KMS-11 (cell line): Measurements from ENCODE around the gene TAAR6.

Source experiments
- H2AFZ ChIP-seq: fragments of 200-600 bp; sonication (generic); 2 replicates; pipeline ENCODE4 v1.6.1; 2016; ENCODE audit warnings: antibody characterized with exemption, mixed run types, low read depth
- H3K27ac ChIP-seq: fragments of 200-600 bp; sonication (generic); 2 replicates; pipeline ENCODE4 v1.6.1; 2016; ENCODE audit warnings: mild to moderate bottlenecking, mixed run types
- H3K27me3 ChIP-seq: fragments of 200-600 bp; sonication (generic); 2 replicates; pipeline ENCODE4 v1.6.1; 2017; ENCODE audit warnings: mild to moderate bottlenecking, low read depth, mixed run types, moderate library complexity; ENCODE audit not compliant: insufficient read depth
- H3K36me3 ChIP-seq: fragments of 200-600 bp; sonication (generic); 2 replicates; pipeline ENCODE4 v1.6.1; 2017; ENCODE audit warnings: mild to moderate bottlenecking, mixed run types; ENCODE audit not compliant: insufficient read depth
- H3K4me1 ChIP-seq: fragments of 200-600 bp; sonication (generic); 2 replicates; pipeline ENCODE4 v1.6.1; 2016; ENCODE audit warnings: mild to moderate bottlenecking, low read depth, mixed run types; ENCODE audit not compliant: poor library complexity, severe bottlenecking
- H3K4me2 ChIP-seq: fragments of 200-600 bp; sonication (generic); 2 replicates; pipeline ENCODE4 v1.7.0; 2016; ENCODE audit warnings: mild to moderate bottlenecking, mixed run types
- H3K4me3 ChIP-seq: fragments of 200-600 bp; sonication (generic); IDR thresholded peaks from 2 replicates; pipeline ENCODE4 v1.6.1; 2017; ENCODE audit warnings: low read depth, low read length, mixed read lengths; ENCODE audit not compliant: insufficient read depth
- H3K79me2 ChIP-seq: fragments of 200-600 bp; sonication (generic); 2 replicates; pipeline ENCODE4 v1.6.1; 2016; ENCODE audit warnings: low read depth, mixed run types; ENCODE audit not compliant: insufficient read depth
- H3K9ac ChIP-seq: fragments of 200-600 bp; sonication (generic); 2 replicates; pipeline ENCODE4 v1.6.1; 2016; ENCODE audit warnings: mild to moderate bottlenecking, mixed run types
- H4K20me1 ChIP-seq: fragments of 200-600 bp; sonication (generic); 2 replicates; pipeline ENCODE4 v1.6.1; 2016; ENCODE audit warnings: mild to moderate bottlenecking, mixed run types; ENCODE audit not compliant: insufficient read depth
- TF ChIP-seq, protein P1 (sequence below): fragments of 200-600 bp; sonication (generic); conservative IDR thresholded peaks from 2 replicates; pipeline ENCODE4 v1.6.1; 2017; ENCODE audit warnings: low read depth, mild to moderate bottlenecking, antibody characterized with exemption, low read length, moderate library complexity, mixed read lengths

TAAR6 gene

DNA sequence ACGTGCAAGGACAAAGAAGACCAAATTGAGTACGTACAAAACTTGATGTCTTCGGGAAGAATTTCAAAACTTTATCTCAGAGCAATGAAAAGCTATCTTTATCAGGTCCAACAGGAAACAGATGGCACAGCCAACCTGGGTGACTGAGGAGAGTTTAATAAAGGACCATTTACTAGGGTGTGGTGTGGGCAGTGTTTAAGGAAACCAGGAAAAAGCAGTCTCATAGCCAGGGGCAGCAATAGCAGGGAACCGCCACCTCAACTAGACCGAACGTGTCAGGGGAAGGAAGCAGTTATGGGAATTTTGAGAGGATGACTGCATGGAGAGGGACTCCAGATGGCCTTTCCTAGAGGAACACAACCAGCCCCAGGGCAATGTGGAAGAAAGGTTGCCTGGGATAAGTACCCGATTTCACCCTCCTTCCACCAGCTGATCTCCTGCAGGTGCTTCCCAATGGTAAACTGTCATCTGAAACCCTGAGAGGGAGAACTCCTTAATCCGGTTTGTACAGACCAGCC is 34.6 kb downstream of the TAAR6 start:
- Histone ChIP-seq H3K4me2 (no peak overlapping the region), H3K4me1 (no peaks in the 10 kb centered on the region), H3K79me2 (no peaks in the 10 kb centered on the region), H3K27ac (no peak overlapping the region), H3K4me3 (no peak overlapping the region), H4K20me1 (no peaks in the 10 kb centered on the region), H2AFZ (no peak overlapping the region), H3K9ac (no peak overlapping the region), H3K36me3 (no peaks in the 10 kb centered on the region), H3K27me3 (no peaks in the 10 kb centered on the region)
- TF ChIP-seq, protein P1, sequence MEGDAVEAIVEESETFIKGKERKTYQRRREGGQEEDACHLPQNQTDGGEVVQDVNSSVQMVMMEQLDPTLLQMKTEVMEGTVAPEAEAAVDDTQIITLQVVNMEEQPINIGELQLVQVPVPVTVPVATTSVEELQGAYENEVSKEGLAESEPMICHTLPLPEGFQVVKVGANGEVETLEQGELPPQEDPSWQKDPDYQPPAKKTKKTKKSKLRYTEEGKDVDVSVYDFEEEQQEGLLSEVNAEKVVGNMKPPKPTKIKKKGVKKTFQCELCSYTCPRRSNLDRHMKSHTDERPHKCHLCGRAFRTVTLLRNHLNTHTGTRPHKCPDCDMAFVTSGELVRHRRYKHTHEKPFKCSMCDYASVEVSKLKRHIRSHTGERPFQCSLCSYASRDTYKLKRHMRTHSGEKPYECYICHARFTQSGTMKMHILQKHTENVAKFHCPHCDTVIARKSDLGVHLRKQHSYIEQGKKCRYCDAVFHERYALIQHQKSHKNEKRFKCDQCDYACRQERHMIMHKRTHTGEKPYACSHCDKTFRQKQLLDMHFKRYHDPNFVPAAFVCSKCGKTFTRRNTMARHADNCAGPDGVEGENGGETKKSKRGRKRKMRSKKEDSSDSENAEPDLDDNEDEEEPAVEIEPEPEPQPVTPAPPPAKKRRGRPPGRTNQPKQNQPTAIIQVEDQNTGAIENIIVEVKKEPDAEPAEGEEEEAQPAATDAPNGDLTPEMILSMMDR, result no peak

DNA sequence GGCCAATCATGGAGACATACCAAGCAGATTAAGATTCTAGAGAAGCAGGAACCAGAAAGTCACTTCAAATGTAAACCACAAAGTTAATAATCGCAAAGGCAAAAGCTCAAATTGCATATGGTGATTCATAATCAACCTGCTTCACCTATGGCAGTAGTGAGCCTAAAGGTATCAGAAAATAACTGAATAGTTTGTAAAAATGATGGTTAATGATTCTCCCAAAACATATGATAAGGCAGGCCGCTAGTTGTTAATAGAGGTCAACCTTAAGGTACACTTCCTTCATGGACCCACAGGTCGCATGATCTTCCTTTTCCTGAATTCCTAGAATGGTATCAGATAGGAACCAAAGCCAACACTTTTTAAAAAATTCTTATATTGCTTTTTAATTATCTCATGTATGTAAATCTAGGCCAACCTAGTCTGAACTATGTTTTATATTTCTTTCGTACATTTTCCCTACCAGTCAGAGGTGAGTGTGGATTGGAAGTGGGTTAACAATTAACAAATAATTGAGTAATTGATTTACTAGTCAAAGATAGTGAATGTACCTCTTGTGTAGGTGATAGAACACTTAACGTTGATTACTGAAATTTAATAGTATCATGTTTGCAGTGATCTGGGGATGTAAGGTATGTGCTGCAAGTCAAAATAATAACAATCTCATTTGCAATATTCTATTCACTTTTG is 37.6 kb downstream of the TAAR6 start:
- H3K27me3 ChIP-seq, result no peaks in the 10 kb centered on the region
- H3K4me1 ChIP-seq, result no peaks in the 10 kb centered on the region
- no peak overlapping the region for H3K4me3 ChIP-seq
- no peaks in the 10 kb centered on the region for H3K79me2 ChIP-seq
- H3K4me2 ChIP-seq, result no peak overlapping the region
- no peak overlapping the region for H3K9ac ChIP-seq
- H3K36me3 ChIP-seq, result no peaks in the 10 kb centered on the region
- TF ChIP-seq, protein P1, result no peak
- H2AFZ ChIP-seq, result no peak overlapping the region
- no peak overlapping the region for H3K27ac ChIP-seq
- no peaks in the 10 kb centered on the region for H4K20me1 ChIP-seq

DNA sequence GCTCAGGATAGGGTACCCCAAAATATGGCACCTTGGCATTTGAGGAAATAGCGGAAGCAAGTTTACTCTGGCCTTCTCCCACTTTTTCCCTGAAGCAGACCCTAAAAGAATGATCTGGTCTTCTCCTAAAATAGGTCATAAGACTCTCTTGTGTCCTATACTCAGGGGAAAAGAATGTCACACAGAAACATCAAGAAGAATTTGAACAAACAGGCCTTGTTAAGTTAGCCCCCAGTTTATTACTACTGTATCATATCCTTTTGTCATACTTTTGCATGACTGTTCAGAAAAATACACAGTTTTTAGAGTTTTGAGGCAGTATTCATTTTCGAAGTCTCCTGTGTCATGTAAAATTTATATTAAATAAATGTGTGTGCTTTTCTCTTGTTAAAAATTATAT is 41.5 kb downstream of the TAAR6 start:
- Histone ChIP-seq H3K36me3 (no peaks in the 10 kb centered on the region), H3K4me1 (no peaks in the 10 kb centered on the region), H3K27me3 (no peaks in the 10 kb centered on the region), H3K9ac (no peak overlapping the region), H3K4me3 (no peak overlapping the region), H3K4me2 (no peak overlapping the region), H3K27ac (no peak overlapping the region), H3K79me2 (no peaks in the 10 kb centered on the region), H4K20me1 (no peaks in the 10 kb centered on the region), H2AFZ (no peak overlapping the region)
- TF ChIP-seq, protein P1, result no peak

DNA sequence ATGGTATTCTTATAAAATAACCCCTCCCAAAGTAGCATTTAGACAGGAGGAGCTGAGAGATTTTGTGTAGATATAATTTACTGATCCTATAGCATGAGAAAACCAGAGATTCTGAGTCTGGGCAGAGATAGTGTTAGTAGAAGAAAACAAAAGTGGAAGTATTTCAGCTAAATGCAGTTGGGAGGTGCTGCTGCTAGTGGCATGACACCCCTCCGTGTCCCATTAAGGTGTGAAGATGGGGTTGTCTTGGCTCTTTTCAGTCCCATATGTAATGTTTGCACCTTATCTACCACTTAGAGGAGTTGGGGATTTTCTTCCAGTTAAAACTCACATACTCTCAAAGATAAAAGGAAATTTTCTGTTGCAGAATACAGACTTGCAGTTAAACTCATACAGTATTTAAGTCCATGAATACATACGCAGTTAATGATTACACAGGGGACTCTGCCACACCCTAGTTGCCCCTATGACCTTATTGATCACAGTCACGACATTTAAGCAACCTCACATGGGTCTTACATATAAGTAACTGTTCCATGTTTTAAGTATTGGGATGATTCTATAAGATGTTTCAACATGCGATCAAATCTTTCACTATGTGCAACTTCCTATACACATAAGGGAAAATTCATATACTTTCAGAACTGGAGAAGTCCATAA is 42.5 kb downstream of the TAAR6 start:
- Histone ChIP-seq H3K4me3 (no peak overlapping the region), H3K27me3 (no peaks in the 10 kb centered on the region), H3K4me2 (no peak overlapping the region), H2AFZ (no peak overlapping the region), H3K4me1 (no peaks in the 10 kb centered on the region), H3K9ac (no peak overlapping the region), H3K36me3 (no peaks in the 10 kb centered on the region), H3K27ac (no peak overlapping the region), H3K79me2 (no peaks in the 10 kb centered on the region), H4K20me1 (no peaks in the 10 kb centered on the region)
- TF ChIP-seq, protein P1, result no peak
